Measurements from ENCODE around the gene ZNF845. TPM values are rescaled to one million over a fixed set of nuclear protein-coding genes. Genes with fewer than 3 reads are reported as not detected.
"Not testable (repeated sequence)": the region's sequence is repeated elsewhere in the genome, so short reads cannot be mapped to it uniquely, and the experiment has no call there.

ZNF845 gene
- total and polyA plus RNA-seq, 2 donors (not counting 1 experiment from before 2014, with no cell fraction given) = 2.3 to 16.9 TPM

- H3K36me3 ChIP-seq (replicated peaks in 1 of 2; ENCODE audit: control extremely low read depth in 1 of 2, control insufficient read depth in 1 of 2, extremely low read depth in 1 of 2, insufficient read depth in 2 of 2, low read length in 1 of 2) = peaks cover 4 to 22% of the 10 kb centered on the region in 2 experiments
- H2AFZ ChIP-seq (ENCODE audit: insufficient read depth, low read depth, low read length, poor library complexity, severe bottlenecking) = peak within 1 kb of the TSS; percentile 97
- DNase-seq = peak; percentile 96
- H3K9me3 Mint-ChIP-seq (ENCODE audit: insufficient read depth) = peaks cover 3% of the 10 kb centered on the region
- no peaks in the 10 kb centered on the region for H3K27me3 ChIP-seq (replicated peaks in 1 of 4; ENCODE audit: control extremely low read depth in 1 of 4, control insufficient read depth in 3 of 4, insufficient read depth in 4 of 4, low read length in 3 of 4)
- intact Hi-C loops (cut with micrococcal nuclease) = loop anchor here (1.0 to 2.0 kb wide), 7 partner anchors 30 to 292 kb away; partner anchors contain the start of genes ZNF160, ZNF525, ZNF761 and ZNF813
- TF ChIP-seq EZH2 (IDR thresholded peaks at IDR 0.05; ENCODE audit: borderline replicate concordance, insufficient read depth, low read depth, low read length, poor library complexity, severe bottlenecking) (no peak), CTCF (IDR thresholded peaks at IDR 0.05) (peak; percentile 64)
- peak within 1 kb of the TSS; percentile 89 for H3K4me2 ChIP-seq (replicated peaks; ENCODE audit: low read depth, low read length, poor library complexity, severe bottlenecking)
- peaks cover 25% of the 10 kb centered on the region for H3K79me2 ChIP-seq (ENCODE audit: control insufficient read depth, insufficient read depth, low read length)
- H3K27ac Mint-ChIP-seq = peak within 1 kb of the TSS; percentile 69
- CTCF ChIA-PET = interaction anchor here (0.6 to 1.8 kb wide), 2 partner anchors 33 to 200 kb away, joined by 3 to 6 read pairs; no protein-coding TSS in a partner anchor
- POLR2A ChIA-PET = interaction anchor here (0.6 to 1.3 kb wide), 3 partner anchors 29 to 552 kb away, joined by 3 to 4 read pairs (median 3); partner anchors contain the start of gene ZNF761
- WGBS (ENCODE audit: insufficient coverage) = under 1% methylated on average over 58 of the region's 58 CpGs
- no peaks in the 10 kb centered on the region for H3K27me3 Mint-ChIP-seq
- ATAC-seq (ENCODE audit: low read depth) = peak; percentile 100
- H3K4me3 ChIP-seq (ENCODE audit: control extremely low read depth in 1 of 5, extremely low read depth in 1 of 5, insufficient read depth in 1 of 5, low read depth in 2 of 5, low read length in 4 of 5) = peak within 1 kb of the TSS; percentile 65 to 85 (median 78)
- peak within 1 kb of the TSS; percentile 34 to 85 for H3K27ac ChIP-seq (ENCODE audit: low read length in 2 of 2)
- peaks cover 30% of the 10 kb centered on the region for H3K4me1 Mint-ChIP-seq
- H3K4me3 Mint-ChIP-seq = peak within 1 kb of the TSS; percentile 86
- peaks cover 2 to 46% (median 5%) of the 10 kb centered on the region in 3 donors for H3K9me3 ChIP-seq (ENCODE audit: control extremely low read depth in 1 of 3, control insufficient read depth in 2 of 3, insufficient read depth in 1 of 3, low read length in 2 of 3)
- peak within 1 kb of the TSS; percentile 77 for H3K9ac ChIP-seq (ENCODE audit: low read length)
- peaks cover 11 to 16% of the 10 kb centered on the region in 2 donors for H3K4me1 ChIP-seq (ENCODE audit: control insufficient read depth in 2 of 2, insufficient read depth in 2 of 2, low read length in 2 of 2)
- H4K20me1 ChIP-seq (ENCODE audit: control insufficient read depth, insufficient read depth, low read length, poor library complexity, severe bottlenecking) = no peaks in the 10 kb centered on the region
These were observed 61.7 kb downstream of the ZNF845 start, which contains the start of gene ZNF765 for GRCh38 chr19:53394974-53395839. TSS of gene ZNF765 (plus strand) at chr19:53395149. CDS start at chr19:53398016, 2,867 bp downstream.

- ChIA-PET CTCF (interaction anchor here (0.5 to 1.8 kb wide), 4 partner anchors 32 to 805 kb away, joined by 3 to 6 read pairs (median 3); no protein-coding TSS in a partner anchor), POLR2A (interaction anchor here (0.6 to 1.3 kb wide), 2 partner anchors 35 to 688 kb away, joined by 4 read pairs; partner anchors contain the start of gene ZNF761)
- Histone ChIP-seq H2AFZ (ENCODE audit: insufficient read depth, low read depth, low read length, poor library complexity, severe bottlenecking) (peak overlapping the region; percentile 97), H3K4me2 (replicated peaks; ENCODE audit: low read depth, low read length, poor library complexity, severe bottlenecking) (peak overlapping the region; percentile 89), H3K4me3 (ENCODE audit: control extremely low read depth in 1 of 5, extremely low read depth in 1 of 5, insufficient read depth in 1 of 5, low read depth in 2 of 5, low read length in 4 of 5) (peak overlapping the region; percentile 65 to 85 (median 78)), H3K9me3 (ENCODE audit: control extremely low read depth in 1 of 3, control insufficient read depth in 2 of 3, insufficient read depth in 1 of 3, low read length in 2 of 3) (peaks cover 0 to 42% (median 2%) of the 10 kb centered on the region in 3 donors), H3K36me3 (replicated peaks in 1 of 2; ENCODE audit: control extremely low read depth in 1 of 2, control insufficient read depth in 1 of 2, extremely low read depth in 1 of 2, insufficient read depth in 2 of 2, low read length in 1 of 2) (peaks cover 6 to 28% of the 10 kb centered on the region in 2 experiments), H3K9ac (ENCODE audit: low read length) (peak overlapping the region; percentile 77), H3K27ac (ENCODE audit: low read length in 2 of 2) (peak overlapping the region in 1 of 2 donors; percentile 85), H3K4me1 (ENCODE audit: control insufficient read depth in 2 of 2, insufficient read depth in 2 of 2, low read length in 2 of 2) (peaks cover 11 to 16% of the 10 kb centered on the region in 2 donors), H3K79me2 (ENCODE audit: control insufficient read depth, insufficient read depth, low read length) (peaks cover 29% of the 10 kb centered on the region)
- not testable (repeated sequence) for H3K27me3 Mint-ChIP-seq; ATAC-seq (ENCODE audit: low read depth); H4K20me1 ChIP-seq (ENCODE audit: control insufficient read depth, insufficient read depth, low read length, poor library complexity, severe bottlenecking); H3K9me3 Mint-ChIP-seq (ENCODE audit: insufficient read depth); H3K27me3 ChIP-seq (replicated peaks in 1 of 4; ENCODE audit: control extremely low read depth in 1 of 4, control insufficient read depth in 3 of 4, insufficient read depth in 4 of 4, low read length in 3 of 4)
- Mint-ChIP-seq H3K4me1 (peaks cover 27% of the 10 kb centered on the region), H3K4me3 (peak overlapping the region; percentile 86), H3K27ac (peak overlapping the region; percentile 69)
- WGBS (ENCODE audit: insufficient coverage) = 39% methylated on average over 9 of the region's 9 CpGs
- peak; percentile 15 for DNase-seq
- intact Hi-C loops (cut with micrococcal nuclease) = loop anchor here (1.0 to 2.0 kb wide), 7 partner anchors 31 to 293 kb away; partner anchors contain the start of genes ZNF160, ZNF525, ZNF761 and ZNF813
These were observed 62.4 kb downstream of the ZNF845 start for GRCh38 chr19:53395840-53396524.

All from B cell (primary cell).